Nephron (organoid): ENCODE measurements around the gene ERBIN.
"Not testable (repeated sequence)": the region's sequence is repeated elsewhere in the genome, so short reads cannot be mapped to it uniquely, and the experiment has no call there.

ENCODE experiments used
- H3K27ac Mint-ChIP-seq, 3 experiments: 2 replicates each; pipeline ENCODE4 v1.8.0; 2020; ENCODE audit warnings: mixed read lengths in 3 of 3, mild to moderate bottlenecking in 2 of 3, moderate library complexity in 1 of 3
- H3K27me3 Mint-ChIP-seq: 2 replicates; pipeline ENCODE4 v1.8.0; 2021; ENCODE audit warnings: low read depth, mild to moderate bottlenecking, moderate library complexity, mixed read lengths
- H3K36me3 Mint-ChIP-seq: 2 replicates; pipeline ENCODE4 v1.8.0; 2020; ENCODE audit warnings: low read depth, mixed read lengths
- H3K4me1 Mint-ChIP-seq: 2 replicates; pipeline ENCODE4 v1.8.0; 2020; ENCODE audit warnings: mixed read lengths
- H3K4me3 Mint-ChIP-seq, 3 experiments: 2 replicates each; pipeline ENCODE4 v1.8.0; 2020; ENCODE audit warnings: mild to moderate bottlenecking in 3 of 3, mixed read lengths in 3 of 3, moderate library complexity in 2 of 3
- H3K9me3 Mint-ChIP-seq: 2 replicates; pipeline ENCODE4 v1.8.0; 2020; ENCODE audit warnings: mixed read lengths
- CTCF ChIP-seq, 3 experiments: fragments of 200-600 bp; sonication (generic); IDR thresholded peaks; one replicate each; pipeline ENCODE4 v1.5.0; 2021; ENCODE audit warnings: antibody characterized with exemption in 3 of 3; ENCODE audit not compliant: unreplicated experiment in 3 of 3

Gene ERBIN

DNA sequence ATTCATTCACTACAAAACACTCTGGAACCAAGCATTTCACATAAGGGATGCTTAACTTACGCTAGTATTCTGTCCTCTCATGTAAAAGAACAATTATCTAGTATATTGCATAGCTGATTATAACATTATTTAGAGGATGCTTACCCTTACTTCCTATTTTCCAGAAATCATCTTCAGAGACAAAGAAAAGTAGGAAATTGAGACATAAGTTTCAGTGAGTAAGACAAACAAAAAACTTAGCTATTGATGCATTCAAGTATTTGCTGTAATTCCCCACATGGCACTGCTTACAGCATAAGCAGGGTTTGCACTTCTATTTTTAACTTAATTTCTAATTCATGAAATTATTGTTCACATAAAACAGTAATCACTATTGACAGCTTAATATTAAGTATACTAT, 112.9 kb downstream of the ERBIN start:
- H3K9me3 Mint-ChIP-seq: no peaks in the 10 kb centered on the region
- H3K4me1 Mint-ChIP-seq: no peaks in the 10 kb centered on the region
- H3K27me3 Mint-ChIP-seq: no peaks in the 10 kb centered on the region
- TF ChIP-seq CTCF (IDR thresholded peaks at IDR 0.05; ENCODE audit: unreplicated experiment in 3 of 3): no peak
- H3K27ac Mint-ChIP-seq: no peak overlapping the region
- peaks cover 64% of the 10 kb centered on the region for H3K36me3 Mint-ChIP-seq
- H3K4me3 Mint-ChIP-seq: no peak overlapping the region

DNA sequence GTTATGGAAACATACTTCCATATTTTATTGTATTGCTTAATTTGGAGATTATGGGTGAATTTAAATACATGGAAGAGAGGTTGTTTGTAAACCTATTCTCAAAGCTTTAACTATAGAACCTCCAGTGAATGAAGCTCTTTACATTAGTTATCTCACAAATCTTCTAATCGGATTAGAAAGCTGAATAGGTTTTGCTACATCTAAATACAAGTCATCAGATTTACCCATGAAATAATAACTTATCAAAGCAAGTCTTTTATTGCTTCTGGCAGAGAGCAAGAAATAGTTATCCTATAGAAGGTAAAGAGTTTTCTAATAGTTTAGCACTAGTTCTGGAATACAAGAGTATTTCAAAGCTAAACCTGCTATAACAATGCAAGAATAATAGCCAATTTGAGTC, 113.3 kb downstream of the ERBIN start:
- H3K27me3 Mint-ChIP-seq: no peaks in the 10 kb centered on the region
- no peaks in the 10 kb centered on the region for H3K4me1 Mint-ChIP-seq
- no peak overlapping the region for H3K4me3 Mint-ChIP-seq
- peaks cover 65% of the 10 kb centered on the region for H3K36me3 Mint-ChIP-seq
- no peaks in the 10 kb centered on the region for H3K9me3 Mint-ChIP-seq
- no peak for TF ChIP-seq CTCF (IDR thresholded peaks at IDR 0.05; ENCODE audit: unreplicated experiment in 3 of 3)
- H3K27ac Mint-ChIP-seq: no peak overlapping the region

GRCh38 chr5:66041627-66042026, 115.3 kb downstream of the ERBIN start:
- H3K27me3 Mint-ChIP-seq: no peaks in the 10 kb centered on the region
- no peak overlapping the region for H3K4me3 Mint-ChIP-seq
- H3K4me1 Mint-ChIP-seq: no peaks in the 10 kb centered on the region
- H3K9me3 Mint-ChIP-seq: no peaks in the 10 kb centered on the region
- no peak for TF ChIP-seq CTCF (IDR thresholded peaks at IDR 0.05; ENCODE audit: unreplicated experiment in 3 of 3)
- H3K36me3 Mint-ChIP-seq: peaks cover 62% of the 10 kb centered on the region
- H3K27ac Mint-ChIP-seq: peak overlapping the region in 1 of 3 experiments; percentile 1

- TF ChIP-seq CTCF (IDR thresholded peaks at IDR 0.05; ENCODE audit: unreplicated experiment in 3 of 3): no peak
- H3K9me3 Mint-ChIP-seq: peaks cover 33% of the 10 kb centered on the region
- H3K27me3 Mint-ChIP-seq: no peaks in the 10 kb centered on the region
- H3K36me3 Mint-ChIP-seq: peaks cover 86% of the 10 kb centered on the region
- no peak overlapping the region for H3K4me3 Mint-ChIP-seq
- H3K4me1 Mint-ChIP-seq: no peaks in the 10 kb centered on the region
- no peak overlapping the region for H3K27ac Mint-ChIP-seq
Measured at GRCh38 chr5:66057239-66057638, 130.9 kb downstream of the ERBIN start.

- peaks cover 80% of the 10 kb centered on the region for H3K36me3 Mint-ChIP-seq
- H3K9me3 Mint-ChIP-seq: peaks cover 35% of the 10 kb centered on the region
- not testable (repeated sequence) for H3K27me3 Mint-ChIP-seq, H3K4me3 Mint-ChIP-seq, H3K4me1 Mint-ChIP-seq, H3K27ac Mint-ChIP-seq
Measured at GRCh38 chr5:66061320-66061719, 134.9 kb downstream of the ERBIN start.

GRCh38 chr5:66063061-66063460, 136.7 kb downstream of the ERBIN start:
- H3K27me3 Mint-ChIP-seq, H3K4me3 Mint-ChIP-seq, H3K4me1 Mint-ChIP-seq, H3K27ac Mint-ChIP-seq: not testable (repeated sequence)
- H3K36me3 Mint-ChIP-seq: peaks cover 70% of the 10 kb centered on the region
- H3K9me3 Mint-ChIP-seq: peaks cover 34% of the 10 kb centered on the region

DNA sequence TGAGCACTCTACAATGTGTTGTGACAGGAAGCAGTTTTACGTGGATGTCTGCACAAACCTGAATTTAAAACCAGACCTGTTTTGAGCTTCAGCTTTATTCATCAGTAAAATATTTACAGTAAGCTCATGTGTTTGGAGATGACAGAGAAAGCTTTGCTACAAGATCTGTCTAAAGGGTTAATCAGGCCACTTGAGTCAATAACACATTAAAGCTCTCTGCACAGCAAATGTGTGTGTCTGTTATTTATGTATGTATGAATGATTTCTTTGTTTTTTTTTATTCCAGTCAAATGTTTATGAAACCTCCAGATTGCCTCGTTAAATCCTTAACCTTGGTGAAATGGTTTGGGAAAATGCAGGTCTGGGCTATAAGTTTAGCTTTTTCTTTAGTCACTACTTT, 140.5 kb downstream of the ERBIN start:
- no peak for TF ChIP-seq CTCF (IDR thresholded peaks at IDR 0.05; ENCODE audit: unreplicated experiment in 3 of 3)
- Mint-ChIP-seq H3K4me3 (no peak overlapping the region), H3K9me3 (peaks cover 11% of the 10 kb centered on the region), H3K4me1 (no peaks in the 10 kb centered on the region), H3K36me3 (peaks cover 59% of the 10 kb centered on the region), H3K27me3 (no peaks in the 10 kb centered on the region), H3K27ac (no peak overlapping the region)
